B cell (primary cell): ENCODE measurements around the gene HSPA12A. TPM values are rescaled to one million over a fixed set of nuclear protein-coding genes. Genes with fewer than 3 reads are reported as not detected.

Experiments
- ATAC-seq: fragments of 200-7000 bp; cut with Tn5 transposase; one replicate; pipeline ENCODE4 v1.10.0; 2021; ENCODE audit warnings: low read depth, mild to moderate bottlenecking, moderate number of reproducible peaks, moderate library complexity
- CTCF ChIA-PET: fragments of 350-600 bp; sonication (Branson Sonifier 250); formaldehyde crosslinking; loops from one replicate; lab custom pipeline; 2021; ENCODE audit warnings: antibody characterized with exemption, inconsistent platforms; lab: Charles Lee
- POLR2A ChIA-PET: fragments of 350-600 bp; sonication (Branson Sonifier 250); formaldehyde crosslinking; loops from one replicate; lab custom pipeline; 2021; ENCODE audit warnings: antibody characterized with exemption; lab: Charles Lee
- DNase-seq: peaks from one replicate; pipeline ENCODE4 v3.0.0; 2013
- H2AFZ ChIP-seq: 2 replicates; pipeline ENCODE4 v1.6.1; 2012; ENCODE audit warnings: mild to moderate bottlenecking, low read depth, low read length; ENCODE audit not compliant: insufficient read depth, poor library complexity, severe bottlenecking
- H3K27ac ChIP-seq, 2 donors: 1 replicate in 1 of 2; 2 replicates in 1 of 2; pipeline ENCODE4 v1.5.1; 2012 to 2013; ENCODE audit warnings: low read length in 2 of 2, mild to moderate bottlenecking in 2 of 2, moderate library complexity in 1 of 2
- H3K27me3 ChIP-seq, 4 experiments: fragments of 200-600 bp in 1 of 4; sonication (generic) in 1 of 4; replicated peaks in 1 of 4; 1 replicate in 2 of 4; 2 replicates in 2 of 4; pipeline versions ENCODE4 v1.6.1 to v1.7.0; 2013 to 2016; ENCODE audit warnings: low read length in 3 of 4, mild to moderate bottlenecking in 2 of 4, mixed read lengths in 1 of 4, moderate library complexity in 1 of 4; ENCODE audit not compliant: insufficient read depth in 4 of 4, control insufficient read depth in 3 of 4; ENCODE audit errors: control extremely low read depth in 1 of 4
- H3K36me3 ChIP-seq, 2 experiments: replicated peaks in 1 of 2; 1 replicate in 1 of 2; 2 replicates in 1 of 2; pipeline versions ENCODE4 v1.6.1 to v1.7.1; 2013; ENCODE audit warnings: low read length in 1 of 2; ENCODE audit not compliant: insufficient read depth in 2 of 2, control insufficient read depth in 1 of 2; ENCODE audit errors: control extremely low read depth in 1 of 2, extremely low read depth in 1 of 2
- H3K4me1 ChIP-seq, 2 donors: fragments of 200-600 bp in 1 of 2; sonication (generic) in 1 of 2; 1 replicate in 1 of 2; 2 replicates in 1 of 2; pipeline versions ENCODE4 v1.5.1 to v1.6.1; 2013 to 2017; ENCODE audit warnings: low read length in 2 of 2; ENCODE audit not compliant: control insufficient read depth in 2 of 2, insufficient read depth in 2 of 2
- H3K4me2 ChIP-seq: replicated peaks from 2 replicates; pipeline ENCODE3; 2012; ENCODE audit warnings: mild to moderate bottlenecking, low read depth, low read length; ENCODE audit not compliant: poor library complexity, severe bottlenecking
- H3K4me3 ChIP-seq, 5 experiments: fragments of 200-600 bp in 1 of 5; sonication (generic) in 1 of 5; 1 replicate in 3 of 5; 2 replicates in 2 of 5; pipeline versions ENCODE4 v1.5.1 to v1.7.0; 2011 to 2016; ENCODE audit warnings: low read length in 4 of 5, mild to moderate bottlenecking in 4 of 5, low read depth in 2 of 5, control low read depth in 1 of 5, moderate library complexity in 1 of 5; ENCODE audit not compliant: insufficient read depth in 1 of 5; ENCODE audit errors: control extremely low read depth in 1 of 5, extremely low read depth in 1 of 5
- H3K79me2 ChIP-seq: fragments of 200-600 bp; sonication (generic); one replicate; pipeline ENCODE4 v1.6.0; 2016; ENCODE audit warnings: low read length; ENCODE audit not compliant: control insufficient read depth, insufficient read depth
- H3K9ac ChIP-seq: fragments of 200-600 bp; sonication (generic); 2 replicates; pipeline ENCODE4 v1.6.1; 2017; ENCODE audit warnings: mild to moderate bottlenecking, low read length, moderate library complexity
- H3K9me3 ChIP-seq, 3 donors: one replicate each; pipeline versions ENCODE4 v1.6.1 to v1.7.1; 2013; ENCODE audit warnings: low read length in 2 of 3; ENCODE audit not compliant: control insufficient read depth in 2 of 3, insufficient read depth in 1 of 3; ENCODE audit errors: control extremely low read depth in 1 of 3
- H4K20me1 ChIP-seq: 2 replicates; pipeline ENCODE4 v1.6.0; 2012; ENCODE audit warnings: mild to moderate bottlenecking, low read length; ENCODE audit not compliant: insufficient read depth, control insufficient read depth, poor library complexity, severe bottlenecking
- H3K27ac Mint-ChIP-seq: one replicate; pipeline ENCODE4 v1.8.0; 2021; ENCODE audit warnings: mixed read lengths
- H3K27me3 Mint-ChIP-seq: one replicate; pipeline ENCODE4 v1.8.0; 2021; ENCODE audit warnings: mixed read lengths
- H3K4me1 Mint-ChIP-seq: one replicate; pipeline ENCODE4 v1.8.0; 2021; ENCODE audit warnings: mixed read lengths
- H3K4me3 Mint-ChIP-seq: one replicate; pipeline ENCODE4 v1.8.0; 2021; ENCODE audit warnings: mixed read lengths
- H3K9me3 Mint-ChIP-seq: one replicate; pipeline ENCODE4 v1.8.0; 2022; ENCODE audit warnings: mixed read lengths; ENCODE audit not compliant: insufficient read depth
- EZH2 ChIP-seq: IDR thresholded peaks from 2 replicates; pipeline ENCODE4 v1.6.1; 2012; ENCODE audit warnings: borderline replicate concordance, low read depth, mild to moderate bottlenecking, moderate library complexity, low read length; ENCODE audit not compliant: insufficient read depth, poor library complexity, severe bottlenecking
- WGBS: methylation state at CpG from one replicate; pipeline ENCODE4 v1.1.5; 2013; ENCODE audit warnings: missing lambda C conversion rate; ENCODE audit not compliant: insufficient coverage; 5-methylcytosine and 5-hydroxymethylcytosine counted together
- intact Hi-C: fragments of 100-400 bp; cut with micrococcal nuclease; formaldehyde crosslinking; loops from one replicate; pipeline ENCODE4 v1.10.0; 2022
- polyA plus RNA-seq: library from polyadenylated mRNA; depleted of rRNA; stranded (reverse); fragments of >200 nt; gene quantifications from 2 replicates; pipeline ENCODE4 v1.2.3, GENCODE V29; 2012
- total RNA-seq, 2 donors: library from RNA; stranded (reverse); fragments of 120-200 nt in 1 of 2; gene quantifications; 1 replicate in 1 of 2; 2 replicates in 1 of 2; pipeline versions ENCODE4 v1.2.3 to v1.2.4, GENCODE V29; 2013 to 2022
- TF ChIP-seq, protein P1 (sequence below): fragments of 200-600 bp; IDR thresholded peaks from one replicate; pipeline ENCODE4 v1.8.0; 2022; ENCODE audit warnings: antibody characterized with exemption, mild to moderate bottlenecking

Gene HSPA12A
- total and polyA plus RNA-seq, 2 donors (not counting 1 experiment from before 2014, with no cell fraction given) = 2.1 to 17.7 TPM

DNA sequence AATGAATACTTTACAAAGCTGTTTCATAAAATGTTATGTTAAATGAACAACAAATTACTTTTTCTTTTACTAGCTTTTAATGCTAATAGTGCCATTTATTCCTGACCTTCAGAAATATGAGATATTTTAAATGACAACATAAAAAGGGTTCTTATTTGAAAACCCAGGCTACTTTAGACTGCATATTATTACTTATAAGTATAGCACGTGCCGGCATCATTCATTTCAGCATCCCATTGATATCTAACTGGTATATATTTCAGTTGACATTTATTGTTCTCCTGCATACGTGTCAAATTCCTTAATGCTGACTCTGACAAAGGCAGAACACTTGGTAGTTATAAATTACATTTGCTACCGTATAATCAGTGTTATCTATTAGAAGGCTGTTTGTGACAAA lies 86.3 kb downstream of the HSPA12A start:
- Histone ChIP-seq H3K9ac (no peak overlapping the region), H3K79me2 (no peaks in the 10 kb centered on the region), H4K20me1 (no peaks in the 10 kb centered on the region), H3K27me3 (no peaks in the 10 kb centered on the region), H3K36me3 (no peaks in the 10 kb centered on the region), H3K9me3 (peaks cover 0 to 7% (median 0%) of the 10 kb centered on the region in 3 donors), H3K4me1 (no peaks in the 10 kb centered on the region), H2AFZ (no peak overlapping the region), H3K27ac (no peak overlapping the region), H3K4me3 (no peak overlapping the region), H3K4me2 (no peak overlapping the region)
- CTCF ChIA-PET = no interaction called here
- WGBS = no CpG with 5 or more reads among the region's 4 CpGs
- TF ChIP-seq, protein P1, sequence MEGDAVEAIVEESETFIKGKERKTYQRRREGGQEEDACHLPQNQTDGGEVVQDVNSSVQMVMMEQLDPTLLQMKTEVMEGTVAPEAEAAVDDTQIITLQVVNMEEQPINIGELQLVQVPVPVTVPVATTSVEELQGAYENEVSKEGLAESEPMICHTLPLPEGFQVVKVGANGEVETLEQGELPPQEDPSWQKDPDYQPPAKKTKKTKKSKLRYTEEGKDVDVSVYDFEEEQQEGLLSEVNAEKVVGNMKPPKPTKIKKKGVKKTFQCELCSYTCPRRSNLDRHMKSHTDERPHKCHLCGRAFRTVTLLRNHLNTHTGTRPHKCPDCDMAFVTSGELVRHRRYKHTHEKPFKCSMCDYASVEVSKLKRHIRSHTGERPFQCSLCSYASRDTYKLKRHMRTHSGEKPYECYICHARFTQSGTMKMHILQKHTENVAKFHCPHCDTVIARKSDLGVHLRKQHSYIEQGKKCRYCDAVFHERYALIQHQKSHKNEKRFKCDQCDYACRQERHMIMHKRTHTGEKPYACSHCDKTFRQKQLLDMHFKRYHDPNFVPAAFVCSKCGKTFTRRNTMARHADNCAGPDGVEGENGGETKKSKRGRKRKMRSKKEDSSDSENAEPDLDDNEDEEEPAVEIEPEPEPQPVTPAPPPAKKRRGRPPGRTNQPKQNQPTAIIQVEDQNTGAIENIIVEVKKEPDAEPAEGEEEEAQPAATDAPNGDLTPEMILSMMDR = no peak
- TF ChIP-seq EZH2 = no peak
- H3K4me3 Mint-ChIP-seq = no peak overlapping the region
- ATAC-seq = no peak
- POLR2A ChIA-PET = no interaction called here
- DNase-seq = no peak
- H3K27ac Mint-ChIP-seq = no peak overlapping the region
- H3K9me3 Mint-ChIP-seq = no peaks in the 10 kb centered on the region
- H3K27me3 Mint-ChIP-seq = peaks cover 11% of the 10 kb centered on the region
- intact Hi-C loops = no loop called here
- H3K4me1 Mint-ChIP-seq = no peaks in the 10 kb centered on the region

DNA sequence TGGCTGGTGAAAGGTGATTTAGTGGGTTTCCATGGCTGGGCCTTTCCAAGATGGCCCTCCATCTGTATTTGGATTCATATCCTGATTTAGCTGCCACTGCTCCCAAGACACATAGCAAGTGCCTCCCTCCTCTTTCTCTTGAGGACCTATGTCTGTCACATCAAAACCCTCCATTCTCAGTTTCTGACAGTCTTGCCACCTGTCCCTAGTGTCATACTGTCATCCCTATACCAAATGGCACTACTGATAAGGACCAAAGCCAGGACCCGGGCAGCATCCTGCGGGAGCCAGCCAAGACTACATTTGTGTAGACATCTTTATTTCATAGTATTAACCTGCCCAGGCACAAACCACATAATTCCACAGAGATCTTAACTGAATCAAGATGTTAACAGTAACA lies 86.8 kb downstream of the HSPA12A start:
- CTCF ChIA-PET = no interaction called here

More for the DNA sequence above, 86.8 kb downstream of the HSPA12A start:
- 100% methylated on average over 2 of the region's 2 CpGs for WGBS
- Histone ChIP-seq H3K4me3 (no peak overlapping the region), H3K27ac (no peak overlapping the region), H2AFZ (no peak overlapping the region), H3K4me2 (no peak overlapping the region), H3K36me3 (no peaks in the 10 kb centered on the region), H3K4me1 (no peaks in the 10 kb centered on the region), H4K20me1 (no peaks in the 10 kb centered on the region), H3K27me3 (no peaks in the 10 kb centered on the region), H3K9me3 (peaks cover 0 to 7% (median 0%) of the 10 kb centered on the region in 3 donors), H3K9ac (no peak overlapping the region), H3K79me2 (no peaks in the 10 kb centered on the region)
- Mint-ChIP-seq H3K9me3 (no peaks in the 10 kb centered on the region), H3K27me3 (peaks cover 11% of the 10 kb centered on the region), H3K4me3 (no peak overlapping the region), H3K4me1 (no peaks in the 10 kb centered on the region), H3K27ac (no peak overlapping the region)
- ATAC-seq = no peak
- POLR2A ChIA-PET = no interaction called here
- TF ChIP-seq EZH2 = no peak
- TF ChIP-seq, protein P1 = no peak
- DNase-seq = no peak
- intact Hi-C loops = no loop called here
